Measurements from ENCODE around the gene DNM3. TPM values are rescaled to one million over a fixed set of nuclear protein-coding genes. Genes with fewer than 3 reads are reported as not detected.

The DNM3 gene
- total and polyA plus RNA-seq, 5 donors from 2014 or later, result 0.76 to 5.5 (median 1.6) TPM

DNA sequence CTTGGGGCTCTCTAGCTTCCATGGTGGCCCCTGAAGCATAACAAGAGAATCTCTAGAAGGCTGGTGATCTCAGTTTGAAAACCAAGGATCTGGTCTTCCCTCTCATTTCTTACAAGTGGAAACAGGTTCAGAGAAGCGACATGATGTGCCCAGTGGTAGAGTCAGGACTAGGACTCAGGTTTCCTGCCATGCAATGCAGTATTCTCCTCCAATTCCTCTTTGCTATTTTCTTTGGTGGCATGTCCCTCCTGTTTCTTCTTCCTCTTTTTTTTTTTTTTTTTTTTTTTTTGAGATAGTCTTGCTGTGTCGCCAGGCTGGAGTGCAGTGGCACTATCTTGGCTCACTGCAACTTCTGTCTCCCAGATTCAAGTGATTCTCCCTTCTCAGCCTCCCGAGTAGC, 383.6 kb downstream of the DNM3 start:
- Mint-ChIP-seq H3K4me3 (no peak overlapping the region), H3K36me3 (no peaks in the 10 kb centered on the region), H3K27me3 (no peaks in the 10 kb centered on the region), H3K4me1 (peaks cover 2 to 13% (median 4%) of the 10 kb centered on the region in 4 donors), H3K9me3 (peaks cover 0 to 5% (median 0%) of the 10 kb centered on the region in 7 donors), H3K27ac (peak overlapping the region in 1 of 3 donors; percentile 69)
- Histone ChIP-seq H3K36me3 (ENCODE audit: control insufficient read depth, insufficient read depth, low read length) (no peaks in the 10 kb centered on the region), H3K27me3 (ENCODE audit: control insufficient read depth, insufficient read depth, low read length) (no peaks in the 10 kb centered on the region), H3K27ac (ENCODE audit: insufficient read depth, low read length, poor library complexity, severe bottlenecking) (no peak overlapping the region), H3K4me1 (ENCODE audit: control insufficient read depth, insufficient read depth, low read length, poor library complexity, severe bottlenecking) (no peaks in the 10 kb centered on the region), H3K4me3 (ENCODE audit: low read depth, low read length) (no peak overlapping the region), H3K9me3 (ENCODE audit: control insufficient read depth in 2 of 2, low read length in 2 of 2) (no peaks in the 10 kb centered on the region)
- ATAC-seq (ENCODE audit: low read depth in 2 of 2) (no peak), DNase-seq (no peak)

- no peak overlapping the region for H3K27ac ChIP-seq (ENCODE audit: insufficient read depth, low read length, poor library complexity, severe bottlenecking)
- no peak overlapping the region for H3K27ac Mint-ChIP-seq
- no peaks in the 10 kb centered on the region for H3K27me3 Mint-ChIP-seq
- no peak overlapping the region for H3K4me3 Mint-ChIP-seq
- H3K4me3 ChIP-seq (ENCODE audit: low read depth, low read length), result no peak overlapping the region
- DNase-seq (no peak), ATAC-seq (ENCODE audit: low read depth in 2 of 2) (no peak)
- no peaks in the 10 kb centered on the region for H3K27me3 ChIP-seq (ENCODE audit: control insufficient read depth, insufficient read depth, low read length)
- no peaks in the 10 kb centered on the region for H3K9me3 ChIP-seq (ENCODE audit: control insufficient read depth in 2 of 2, low read length in 2 of 2)
- no peaks in the 10 kb centered on the region for H3K4me1 ChIP-seq (ENCODE audit: control insufficient read depth, insufficient read depth, low read length, poor library complexity, severe bottlenecking)
- peaks cover 4 to 8% (median 6%) of the 10 kb centered on the region in 4 donors for H3K4me1 Mint-ChIP-seq
- peaks cover 0 to 8% (median 4%) of the 10 kb centered on the region in 7 donors for H3K9me3 Mint-ChIP-seq
- H3K36me3 ChIP-seq (ENCODE audit: control insufficient read depth, insufficient read depth, low read length), result no peaks in the 10 kb centered on the region
- peaks cover 10% of the 10 kb centered on the region for H3K36me3 Mint-ChIP-seq
Measured at GRCh38 chr1:172229942-172230341, 388.6 kb downstream of the DNM3 start.

DNA sequence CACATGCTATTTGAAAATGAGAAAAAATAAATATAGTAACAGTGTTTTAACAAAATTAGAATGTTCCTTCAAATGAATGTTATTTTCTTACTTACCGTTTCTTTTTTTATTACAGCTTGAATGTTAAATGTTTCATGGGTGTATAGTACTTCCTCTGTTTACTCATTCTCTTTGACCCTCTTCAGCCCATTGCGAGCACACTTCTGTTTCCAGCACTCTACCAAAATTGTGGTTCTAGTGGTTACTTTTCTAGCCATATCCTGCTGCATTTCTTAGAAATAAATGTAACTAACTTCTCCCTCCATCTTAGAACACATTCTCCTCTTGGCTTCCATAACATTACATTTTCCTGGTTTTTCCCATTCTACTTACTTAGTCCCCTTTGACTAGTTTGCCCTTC, 389.2 kb downstream of the DNM3 start:
- Mint-ChIP-seq H3K27ac (peak overlapping the region in 1 of 3 donors; percentile 43), H3K9me3 (peaks cover 0 to 8% (median 4%) of the 10 kb centered on the region in 7 donors), H3K27me3 (no peaks in the 10 kb centered on the region), H3K4me3 (no peak overlapping the region), H3K36me3 (peaks cover 10% of the 10 kb centered on the region), H3K4me1 (peaks cover 0 to 8% (median 4%) of the 10 kb centered on the region in 4 donors)
- no peak for ATAC-seq (ENCODE audit: low read depth in 2 of 2)
- Histone ChIP-seq H3K36me3 (ENCODE audit: control insufficient read depth, insufficient read depth, low read length) (no peaks in the 10 kb centered on the region), H3K4me1 (ENCODE audit: control insufficient read depth, insufficient read depth, low read length, poor library complexity, severe bottlenecking) (no peaks in the 10 kb centered on the region), H3K9me3 (ENCODE audit: control insufficient read depth in 2 of 2, low read length in 2 of 2) (no peaks in the 10 kb centered on the region), H3K27me3 (ENCODE audit: control insufficient read depth, insufficient read depth, low read length) (no peaks in the 10 kb centered on the region), H3K27ac (ENCODE audit: insufficient read depth, low read length, poor library complexity, severe bottlenecking) (no peak overlapping the region), H3K4me3 (ENCODE audit: low read depth, low read length) (no peak overlapping the region)
- DNase-seq, result peak in 1 of 3 donors; percentile 36

GRCh38 chr1:172236958-172237357, 395.7 kb downstream of the DNM3 start:
- no peaks in the 10 kb centered on the region for H3K4me1 ChIP-seq (ENCODE audit: control insufficient read depth, insufficient read depth, low read length, poor library complexity, severe bottlenecking)
- ATAC-seq (ENCODE audit: low read depth in 2 of 2), result no peak
- DNase-seq, result no peak
- H3K27me3 ChIP-seq (ENCODE audit: control insufficient read depth, insufficient read depth, low read length), result no peaks in the 10 kb centered on the region
- peaks cover 0 to 6% (median 0%) of the 10 kb centered on the region in 7 donors for H3K9me3 Mint-ChIP-seq
- H3K9me3 ChIP-seq (ENCODE audit: control insufficient read depth in 2 of 2, low read length in 2 of 2), result no peaks in the 10 kb centered on the region
- no peak overlapping the region for H3K27ac Mint-ChIP-seq
- H3K27me3 Mint-ChIP-seq, result no peaks in the 10 kb centered on the region
- H3K36me3 ChIP-seq (ENCODE audit: control insufficient read depth, insufficient read depth, low read length), result no peaks in the 10 kb centered on the region
- no peak overlapping the region for H3K4me3 Mint-ChIP-seq
- H3K4me3 ChIP-seq (ENCODE audit: low read depth, low read length), result no peak overlapping the region
- no peak overlapping the region for H3K27ac ChIP-seq (ENCODE audit: insufficient read depth, low read length, poor library complexity, severe bottlenecking)
- H3K4me1 Mint-ChIP-seq, result peaks cover 0 to 5% (median 2%) of the 10 kb centered on the region in 4 donors
- peaks cover 7% of the 10 kb centered on the region for H3K36me3 Mint-ChIP-seq

- peaks cover 3% of the 10 kb centered on the region for H3K36me3 Mint-ChIP-seq
- no peak for DNase-seq
- no peak overlapping the region for H3K27ac ChIP-seq (ENCODE audit: insufficient read depth, low read length, poor library complexity, severe bottlenecking)
- H3K4me1 Mint-ChIP-seq, result peaks cover 0 to 10% (median 2%) of the 10 kb centered on the region in 4 donors
- peaks cover 0 to 3% (median 0%) of the 10 kb centered on the region in 7 donors for H3K9me3 Mint-ChIP-seq
- peak overlapping the region in 1 of 3 donors; percentile 35 for H3K27ac Mint-ChIP-seq
- no peaks in the 10 kb centered on the region for H3K27me3 Mint-ChIP-seq
- H3K9me3 ChIP-seq (ENCODE audit: control insufficient read depth in 2 of 2, low read length in 2 of 2), result no peaks in the 10 kb centered on the region
- no peak for ATAC-seq (ENCODE audit: low read depth in 2 of 2)
- H3K4me1 ChIP-seq (ENCODE audit: control insufficient read depth, insufficient read depth, low read length, poor library complexity, severe bottlenecking), result no peaks in the 10 kb centered on the region
- no peaks in the 10 kb centered on the region for H3K36me3 ChIP-seq (ENCODE audit: control insufficient read depth, insufficient read depth, low read length)
- no peak overlapping the region for H3K4me3 Mint-ChIP-seq
- H3K27me3 ChIP-seq (ENCODE audit: control insufficient read depth, insufficient read depth, low read length), result no peaks in the 10 kb centered on the region
- H3K4me3 ChIP-seq (ENCODE audit: low read depth, low read length), result no peak overlapping the region
Measured at GRCh38 chr1:172238158-172238557, 396.9 kb downstream of the DNM3 start.

DNA sequence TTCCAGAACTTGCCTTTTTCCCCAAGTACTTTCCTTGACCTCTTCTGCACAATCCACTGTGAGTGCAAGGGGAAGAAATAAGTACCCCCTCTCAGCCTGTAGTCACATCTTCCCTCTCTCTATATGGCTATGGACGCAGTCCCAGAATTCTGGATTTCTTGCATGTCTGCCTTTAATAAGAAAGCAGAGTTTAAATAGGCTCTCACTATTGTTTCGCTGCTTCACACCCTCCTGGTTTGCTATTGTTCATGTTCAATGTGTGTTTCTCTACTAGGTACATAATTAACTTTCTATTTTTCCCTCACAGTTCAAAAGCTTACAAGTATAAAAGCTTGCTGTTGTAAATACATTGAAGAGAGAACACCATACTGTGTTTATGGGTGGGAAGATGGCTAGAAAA, 397.7 kb downstream of the DNM3 start:
- no peak overlapping the region for H3K27ac Mint-ChIP-seq
- Histone ChIP-seq H3K4me1 (ENCODE audit: control insufficient read depth, insufficient read depth, low read length, poor library complexity, severe bottlenecking) (no peaks in the 10 kb centered on the region), H3K9me3 (ENCODE audit: control insufficient read depth in 2 of 2, low read length in 2 of 2) (no peaks in the 10 kb centered on the region), H3K36me3 (ENCODE audit: control insufficient read depth, insufficient read depth, low read length) (no peaks in the 10 kb centered on the region), H3K27ac (ENCODE audit: insufficient read depth, low read length, poor library complexity, severe bottlenecking) (no peak overlapping the region), H3K4me3 (ENCODE audit: low read depth, low read length) (no peak overlapping the region), H3K27me3 (ENCODE audit: control insufficient read depth, insufficient read depth, low read length) (no peaks in the 10 kb centered on the region)
- peaks cover 0 to 4% (median 0%) of the 10 kb centered on the region in 7 donors for H3K9me3 Mint-ChIP-seq
- H3K4me3 Mint-ChIP-seq, result no peak overlapping the region
- peaks cover 0 to 10% (median 2%) of the 10 kb centered on the region in 4 donors for H3K4me1 Mint-ChIP-seq
- peaks cover 3% of the 10 kb centered on the region for H3K36me3 Mint-ChIP-seq
- ATAC-seq (ENCODE audit: low read depth in 2 of 2), result no peak
- no peaks in the 10 kb centered on the region for H3K27me3 Mint-ChIP-seq
- no peak for DNase-seq

GRCh38 chr1:172239901-172240300, 398.6 kb downstream of the DNM3 start:
- H3K9me3 ChIP-seq (ENCODE audit: control insufficient read depth in 2 of 2, low read length in 2 of 2), result no peaks in the 10 kb centered on the region
- H3K4me1 ChIP-seq (ENCODE audit: control insufficient read depth, insufficient read depth, low read length, poor library complexity, severe bottlenecking), result no peaks in the 10 kb centered on the region
- ATAC-seq (ENCODE audit: low read depth in 2 of 2) (no peak), DNase-seq (no peak)
- Mint-ChIP-seq H3K27me3 (no peaks in the 10 kb centered on the region), H3K27ac (peak overlapping the region in 1 of 3 donors; percentile 32), H3K36me3 (peaks cover 3% of the 10 kb centered on the region), H3K4me3 (no peak overlapping the region), H3K4me1 (peaks cover 0 to 10% (median 2%) of the 10 kb centered on the region in 4 donors), H3K9me3 (peaks cover 0 to 4% (median 0%) of the 10 kb centered on the region in 7 donors)
- no peaks in the 10 kb centered on the region for H3K36me3 ChIP-seq (ENCODE audit: control insufficient read depth, insufficient read depth, low read length)
- no peak overlapping the region for H3K27ac ChIP-seq (ENCODE audit: insufficient read depth, low read length, poor library complexity, severe bottlenecking)
- H3K27me3 ChIP-seq (ENCODE audit: control insufficient read depth, insufficient read depth, low read length), result no peaks in the 10 kb centered on the region
- H3K4me3 ChIP-seq (ENCODE audit: low read depth, low read length), result no peak overlapping the region

GRCh38 chr1:172241540-172241939, 400.2 kb downstream of the DNM3 start:
- Histone ChIP-seq H3K36me3 (ENCODE audit: control insufficient read depth, insufficient read depth, low read length) (no peaks in the 10 kb centered on the region), H3K9me3 (ENCODE audit: control insufficient read depth in 2 of 2, low read length in 2 of 2) (no peaks in the 10 kb centered on the region), H3K4me3 (ENCODE audit: low read depth, low read length) (no peak overlapping the region), H3K27me3 (ENCODE audit: control insufficient read depth, insufficient read depth, low read length) (no peaks in the 10 kb centered on the region), H3K4me1 (ENCODE audit: control insufficient read depth, insufficient read depth, low read length, poor library complexity, severe bottlenecking) (no peaks in the 10 kb centered on the region), H3K27ac (ENCODE audit: insufficient read depth, low read length, poor library complexity, severe bottlenecking) (no peak overlapping the region)
- Mint-ChIP-seq H3K9me3 (peaks cover 0 to 2% (median 0%) of the 10 kb centered on the region in 7 donors), H3K4me3 (no peak overlapping the region), H3K27me3 (no peaks in the 10 kb centered on the region), H3K27ac (peak overlapping the region in 1 of 3 donors; percentile 7), H3K4me1 (peaks cover 0 to 14% (median 3%) of the 10 kb centered on the region in 4 donors), H3K36me3 (peaks cover 3% of the 10 kb centered on the region)
- ATAC-seq (ENCODE audit: low read depth in 2 of 2) (no peak), DNase-seq (no peak)
